CD4-positive, alpha-beta T cell treated with Interleukin-6 for 4 hours (primary cell): Measurements from ENCODE around the gene MIDN.
"Not testable (repeated sequence)": the region's sequence is repeated elsewhere in the genome, so short reads cannot be mapped to it uniquely, and the experiment has no call there.

Experiments
- DNase-seq: peaks from one replicate; pipeline ENCODE4 v3.0.0-alpha.2; 2020; ENCODE audit warnings: mixed read lengths

MIDN gene

DNA sequence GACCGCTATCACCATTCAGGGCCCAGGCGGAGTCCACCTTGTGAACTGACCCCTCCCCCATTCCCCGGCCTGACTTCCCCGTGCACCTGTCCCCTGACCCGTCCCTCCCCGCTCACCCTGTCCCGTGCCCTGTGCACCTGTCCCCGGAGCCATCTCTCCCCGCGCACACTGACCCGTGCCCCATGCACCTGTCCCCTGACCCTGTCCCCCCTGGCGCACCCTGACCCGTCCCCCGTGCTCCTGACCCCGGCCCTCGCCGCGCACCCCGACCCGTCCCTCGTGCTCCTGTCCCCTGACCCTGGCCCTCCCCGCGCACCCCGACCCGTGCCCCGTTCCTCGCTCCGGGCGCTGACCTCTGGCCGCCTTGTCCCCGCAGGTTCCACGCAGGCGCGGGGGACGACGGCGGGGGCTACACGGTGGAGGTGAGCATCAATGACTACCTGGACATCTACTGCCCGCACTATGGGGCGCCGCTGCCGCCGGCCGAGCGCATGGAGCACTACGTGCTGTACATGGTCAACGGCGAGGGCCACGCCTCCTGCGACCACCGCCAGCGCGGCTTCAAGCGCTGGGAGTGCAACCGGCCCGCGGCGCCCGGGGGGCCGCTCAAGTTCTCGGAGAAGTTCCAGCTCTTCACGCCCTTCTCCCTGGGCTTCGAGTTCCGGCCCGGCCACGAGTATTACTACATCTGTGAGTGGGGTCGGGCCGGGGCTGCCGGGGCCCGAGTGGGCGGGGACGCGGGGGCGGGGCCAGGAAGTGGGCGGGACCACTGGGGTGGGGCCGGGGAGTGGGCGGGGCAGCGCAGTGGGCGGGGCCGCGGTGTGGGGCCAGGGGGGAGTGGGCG, 47.0 kb downstream of the MIDN start:
- no peak for DNase-seq

DNA sequence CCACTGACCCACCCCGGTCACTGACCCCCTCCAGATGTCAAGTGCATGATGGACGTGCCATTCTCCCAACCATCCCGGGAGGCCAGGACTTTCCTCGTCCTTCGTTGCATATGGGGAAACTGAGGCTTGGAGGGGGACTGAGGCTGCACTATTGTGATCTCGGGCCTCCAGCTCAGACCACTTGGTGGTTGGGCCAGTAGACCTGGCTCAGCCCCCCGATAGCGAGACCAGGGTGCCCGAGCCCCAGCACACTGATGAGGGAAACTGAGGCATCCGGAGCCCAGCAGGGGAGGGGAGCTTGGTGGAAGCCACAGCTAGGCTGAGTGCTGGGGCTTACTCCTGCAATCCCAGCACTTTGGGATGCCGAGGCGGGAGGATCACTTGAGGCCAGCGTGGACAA, 47.7 kb downstream of the MIDN start:
- no peak for DNase-seq

DNA sequence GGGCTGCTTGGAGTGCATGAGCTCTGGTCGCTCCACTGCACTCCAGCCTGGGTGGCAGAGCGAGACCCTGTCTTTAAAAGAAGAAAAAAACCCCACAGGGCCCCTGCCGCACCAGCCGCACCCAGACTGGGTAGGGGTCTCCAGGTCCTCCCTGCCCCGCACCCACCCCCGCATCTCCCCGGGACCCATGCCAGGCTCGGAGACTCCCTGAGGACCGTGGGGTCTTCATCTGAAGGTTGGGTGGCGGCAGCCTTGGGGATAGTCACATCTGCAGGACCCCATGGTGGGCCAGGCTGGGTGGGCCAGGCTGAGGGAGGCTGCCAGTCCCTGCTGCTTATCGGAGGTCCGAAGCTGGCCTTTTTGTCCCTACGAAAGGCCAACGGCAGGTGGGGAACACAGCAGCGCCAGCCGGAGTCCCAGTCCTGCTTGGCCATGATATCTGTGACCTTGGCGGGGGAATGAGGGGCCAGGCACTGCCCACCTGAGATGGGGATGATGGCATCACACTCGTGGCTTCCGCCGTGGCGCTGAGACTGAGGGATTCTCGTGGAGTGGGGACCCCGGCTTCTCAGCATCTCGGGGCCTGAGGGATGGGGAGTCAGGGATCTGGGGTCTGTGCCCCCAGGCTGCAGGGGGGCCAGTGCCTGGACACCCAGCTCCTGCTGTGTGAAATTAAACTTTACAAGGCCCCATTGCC, 48.3 kb downstream of the MIDN start:
- DNase-seq = no peak

DNA sequence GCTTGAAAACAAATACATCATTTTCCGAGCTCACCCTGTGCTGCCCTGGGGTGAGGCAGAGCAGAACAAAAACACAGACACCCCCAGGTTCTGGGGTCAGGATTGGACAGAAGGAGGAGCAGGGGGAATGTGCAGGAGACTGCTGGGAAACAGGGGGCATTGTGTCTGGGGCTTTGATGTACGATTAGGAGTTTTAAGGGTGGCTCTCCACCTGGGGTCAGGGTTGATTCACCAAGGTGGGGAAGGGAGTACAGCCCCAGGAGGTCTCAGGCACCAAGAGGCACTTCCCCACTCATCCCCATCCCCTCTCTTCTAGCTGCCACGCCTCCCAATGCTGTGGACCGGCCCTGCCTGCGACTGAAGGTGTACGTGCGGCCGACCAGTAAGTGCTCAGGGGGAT, 49.9 kb downstream of the MIDN start:
- no peak for DNase-seq

DNA sequence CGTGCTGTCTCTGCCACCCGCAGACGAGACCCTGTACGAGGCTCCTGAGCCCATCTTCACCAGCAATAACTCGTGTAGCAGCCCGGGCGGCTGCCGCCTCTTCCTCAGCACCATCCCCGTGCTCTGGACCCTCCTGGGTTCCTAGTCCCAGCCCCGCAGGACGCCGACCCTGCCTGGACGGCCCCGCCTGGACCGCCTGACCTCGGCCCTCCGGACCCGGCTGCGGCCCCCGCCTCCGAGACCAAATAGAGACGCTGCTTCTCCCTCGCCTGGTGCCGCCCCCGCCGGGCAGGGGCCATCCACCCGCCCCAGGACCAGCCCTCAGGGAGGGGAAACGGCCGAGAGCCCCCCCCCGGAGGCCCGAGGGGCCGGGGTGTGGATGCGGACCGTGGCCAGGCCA, 51.4 kb downstream of the MIDN start:
- no peak for DNase-seq

DNA sequence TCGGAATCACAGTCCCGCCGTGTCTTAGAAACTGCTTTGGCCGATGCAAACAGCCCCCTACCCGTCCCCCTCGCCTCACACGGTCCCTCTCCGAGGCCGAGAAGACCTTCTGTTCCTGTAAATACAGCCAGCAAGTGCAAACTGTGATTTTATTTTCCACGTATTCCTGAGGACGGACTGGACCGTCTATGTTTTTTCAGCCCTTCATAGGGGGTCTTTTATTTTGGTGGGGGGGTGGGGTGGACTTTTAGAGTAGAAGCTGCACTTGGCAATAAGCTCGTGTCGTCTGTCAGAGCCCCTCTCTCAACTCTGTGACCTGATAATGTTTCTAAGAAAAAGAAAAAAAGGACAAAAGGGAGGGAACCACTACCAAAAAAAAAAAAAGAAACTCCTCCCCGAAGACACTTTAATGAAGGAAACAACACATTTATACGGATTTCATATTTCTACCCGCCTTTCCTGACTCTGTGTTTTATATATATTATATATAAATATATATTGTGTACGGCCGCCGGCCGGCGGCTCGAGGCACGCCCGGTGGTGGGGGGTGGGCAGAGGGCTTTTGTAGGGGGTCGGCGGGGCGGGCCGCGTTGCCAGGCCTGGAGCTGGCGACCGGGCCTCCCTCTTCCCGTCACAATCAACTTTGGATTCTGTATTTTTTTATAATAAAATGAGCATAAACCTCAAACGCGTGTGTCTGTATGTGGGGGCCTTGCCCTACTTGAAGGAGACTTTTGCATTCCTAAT, 52.5 kb downstream of the MIDN start:
- no peak for DNase-seq

DNA sequence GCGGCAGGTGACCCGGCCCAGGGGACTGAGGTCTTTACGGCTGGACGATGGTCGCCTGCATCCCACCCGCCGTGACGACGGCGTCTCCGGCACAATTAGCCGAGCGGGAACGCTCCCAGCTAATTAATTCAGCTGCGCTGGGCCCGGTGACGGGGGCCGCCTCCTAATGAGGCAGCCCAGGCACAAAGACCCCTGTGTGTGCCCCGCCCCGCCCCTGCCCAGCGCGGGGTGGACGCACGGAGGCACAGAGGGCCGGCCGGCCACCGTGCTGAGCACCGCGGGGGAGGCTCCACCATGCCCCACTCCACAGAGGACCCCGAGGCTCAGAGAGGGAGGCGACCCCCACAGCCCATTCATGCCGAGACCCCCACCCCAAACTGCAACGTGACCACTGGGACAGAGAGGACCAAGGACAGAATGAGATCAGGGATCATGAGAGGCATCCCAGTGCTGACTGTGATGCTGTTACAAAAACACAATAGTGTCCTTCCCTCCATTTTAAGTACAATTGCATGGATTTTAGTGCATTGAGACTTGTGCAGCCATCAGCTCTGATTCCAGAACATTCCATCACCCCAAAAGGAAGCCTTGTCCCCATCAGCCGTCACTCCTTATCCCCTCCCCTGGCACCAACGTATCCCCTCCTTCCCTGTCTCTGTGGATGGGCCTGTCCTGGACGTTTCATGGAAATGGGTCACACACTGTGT, 54.3 kb downstream of the MIDN start:
- DNase-seq = no peak

DNA sequence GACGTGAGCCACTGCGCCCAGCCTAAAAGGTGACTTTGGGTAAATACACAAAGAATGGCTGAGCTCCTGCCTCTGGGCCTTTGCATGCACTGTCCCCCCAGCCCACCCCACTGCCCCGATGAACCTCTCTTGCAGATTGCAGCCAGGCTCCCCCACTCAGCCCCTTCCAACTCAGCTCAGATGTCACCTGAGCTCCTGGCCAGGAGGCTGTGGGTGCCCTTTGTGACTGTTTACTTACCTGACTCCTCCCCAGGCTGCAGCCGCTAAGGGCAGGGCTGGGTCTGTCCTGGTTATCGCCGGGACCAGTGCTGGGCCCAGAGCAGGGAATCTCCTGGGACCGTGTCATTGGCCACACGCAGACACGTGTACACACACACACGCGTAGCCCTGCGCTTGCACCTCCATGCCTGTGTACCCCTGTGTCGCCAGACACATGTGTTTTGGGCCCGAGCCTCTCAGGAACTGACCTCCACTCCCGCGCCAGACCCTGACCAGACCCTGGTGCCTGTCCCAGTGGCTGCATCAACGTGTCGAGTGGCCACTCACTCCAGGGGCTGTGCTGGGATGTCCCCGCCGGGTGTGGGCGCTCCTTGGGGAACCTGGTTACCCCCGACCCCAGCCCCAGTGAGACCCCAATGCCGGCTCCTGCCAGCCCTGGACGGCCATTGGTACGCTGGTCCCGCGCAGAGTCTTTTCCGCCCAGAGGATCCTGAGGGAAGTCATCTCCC, 56.0 kb downstream of the MIDN start:
- DNase-seq = no peak

DNA sequence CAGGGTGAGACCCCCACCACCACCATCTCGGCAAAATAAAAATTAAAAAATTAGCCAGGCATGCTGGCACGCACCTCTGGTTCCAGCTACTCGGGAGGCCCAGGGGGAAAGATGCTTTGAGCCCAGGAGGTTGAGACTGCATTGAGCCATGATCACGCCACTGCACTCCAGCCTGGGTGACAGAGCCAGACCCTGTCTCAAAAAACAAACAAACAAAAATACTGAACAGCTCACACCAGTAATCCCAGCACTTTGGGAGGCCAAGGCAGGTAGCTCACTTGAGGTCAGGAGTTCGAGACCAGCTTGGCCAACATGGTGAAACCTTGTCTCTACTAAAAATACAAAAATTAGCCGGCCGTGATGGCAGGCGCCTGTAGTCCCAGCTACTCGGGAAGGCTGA, 57.0 kb downstream of the MIDN start:
- DNase-seq = not testable (repeated sequence)

DNA sequence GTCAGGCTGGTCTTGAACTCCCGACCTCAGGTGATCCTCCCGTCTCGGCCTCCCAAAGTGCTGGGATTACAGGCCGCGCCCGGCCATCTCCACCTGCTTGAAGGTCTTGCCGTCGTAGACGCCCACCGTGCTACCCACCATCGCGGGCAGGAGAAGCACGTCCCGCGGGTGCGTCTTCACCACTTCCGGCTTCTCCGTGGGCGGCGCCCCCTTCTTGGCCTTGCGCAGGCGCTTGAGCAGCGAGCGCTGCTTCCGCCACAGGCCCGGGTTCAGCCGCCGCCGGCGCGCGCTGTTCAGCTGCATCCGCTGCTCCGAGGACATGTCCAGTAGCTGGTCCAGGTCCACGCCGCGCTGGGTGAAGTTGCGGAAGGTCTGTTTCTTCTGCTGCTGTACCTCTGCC, 58.9 kb downstream of the MIDN start:
- no peak for DNase-seq

DNA sequence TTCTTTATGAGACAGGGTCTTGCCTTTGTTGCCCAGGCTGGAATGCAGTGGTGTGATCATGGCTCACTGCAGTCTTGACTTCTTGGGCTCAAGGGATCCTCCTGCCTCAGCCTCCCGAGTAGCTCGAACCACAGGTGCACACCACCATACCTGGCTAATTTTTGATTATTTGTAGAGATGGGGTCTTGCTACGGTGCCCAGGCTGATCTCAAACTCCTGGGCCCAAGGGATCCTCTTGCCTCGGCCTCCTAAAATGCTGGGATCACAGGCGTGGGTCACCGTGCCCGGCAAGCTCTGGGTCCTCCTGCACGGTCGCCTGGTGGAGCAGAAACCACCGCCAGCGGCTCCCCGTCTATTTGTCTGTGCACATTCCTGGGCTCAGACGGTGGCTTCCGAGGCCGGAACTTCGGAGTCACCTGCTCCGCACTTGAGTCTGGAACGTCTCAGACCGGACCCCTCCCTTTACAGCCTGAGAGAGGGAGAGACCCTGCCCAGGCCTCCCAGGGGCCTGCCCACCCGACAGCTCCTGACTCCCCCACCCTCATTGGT, 59.4 kb downstream of the MIDN start:
- DNase-seq = no peak

DNA sequence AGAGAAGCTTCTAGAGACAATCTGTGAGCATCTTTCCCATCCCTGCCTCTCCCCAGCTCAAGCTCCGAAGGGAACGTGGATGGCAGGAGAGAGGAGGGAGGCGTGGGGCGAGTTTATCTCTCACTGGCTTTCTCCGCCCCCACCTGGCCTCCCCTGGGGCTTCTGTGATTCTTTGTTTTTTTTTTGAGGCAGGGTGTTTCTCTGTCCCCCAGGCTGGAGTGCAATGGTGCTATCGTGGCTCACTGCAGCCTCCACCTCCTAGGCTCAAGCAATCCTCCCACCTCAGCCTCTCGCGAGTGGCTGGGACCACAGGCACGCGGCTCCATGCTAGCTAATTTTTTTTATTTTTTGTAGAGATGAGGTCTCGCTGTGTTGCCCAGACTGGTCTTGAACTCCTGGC, 60.3 kb downstream of the MIDN start:
- DNase-seq = no peak
